CD4-positive, CD25-positive, alpha-beta regulatory T cell (primary cell): ENCODE measurements around the gene KCNQ1. TPM values are rescaled to one million over a fixed set of nuclear protein-coding genes. Genes with fewer than 3 reads are reported as not detected.
A peak's percentile ranks its signal among the peaks of the same experiment; 100 is the strongest.

Source experiments
- ATAC-seq, 2 donors: fragments of 150-1000 bp; cut with Tn5 transposase; one replicate each; pipeline ENCODE4 v1.10.0; 2021; ENCODE audit warnings: low read depth in 2 of 2, moderate number of reproducible peaks in 2 of 2, moderate library complexity in 1 of 2
- DNase-seq, 3 donors: peaks; one replicate each; pipeline versions ENCODE4 v3.0.0 to v3.0.0-alpha.2; 2012 to 2022; ENCODE audit warnings: mixed read lengths in 1 of 3
- H3K27ac ChIP-seq: one replicate; pipeline ENCODE4 v1.7.0; 2013; ENCODE audit warnings: mild to moderate bottlenecking, low read length; ENCODE audit not compliant: insufficient read depth, poor library complexity, severe bottlenecking
- H3K27me3 ChIP-seq: one replicate; pipeline ENCODE4 v1.7.0; 2013; ENCODE audit warnings: low read length; ENCODE audit not compliant: control insufficient read depth, insufficient read depth
- H3K36me3 ChIP-seq: one replicate; pipeline ENCODE4 v1.7.0; 2013; ENCODE audit warnings: mild to moderate bottlenecking, low read length, moderate library complexity; ENCODE audit not compliant: control insufficient read depth, insufficient read depth
- H3K4me1 ChIP-seq: 2 replicates; pipeline ENCODE4 v1.7.0; 2013; ENCODE audit warnings: mild to moderate bottlenecking, low read length; ENCODE audit not compliant: insufficient read depth, control insufficient read depth, poor library complexity, severe bottlenecking
- H3K4me3 ChIP-seq: one replicate; pipeline ENCODE4 v1.7.0; 2013; ENCODE audit warnings: low read depth, mild to moderate bottlenecking, low read length, moderate library complexity
- H3K9me3 ChIP-seq, 2 experiments: 1 replicate in 1 of 2; 2 replicates in 1 of 2; pipeline ENCODE4 v1.7.0; 2013; ENCODE audit warnings: low read length in 2 of 2, mild to moderate bottlenecking in 1 of 2, moderate library complexity in 1 of 2; ENCODE audit not compliant: control insufficient read depth in 2 of 2
- H3K27ac Mint-ChIP-seq, 3 donors: one replicate each; pipeline ENCODE4 v1.8.0; 2020 to 2022; ENCODE audit warnings: mild to moderate bottlenecking in 3 of 3, mixed read lengths in 3 of 3, moderate library complexity in 2 of 3
- H3K27me3 Mint-ChIP-seq: one replicate; pipeline ENCODE4 v1.8.0; 2022; ENCODE audit warnings: mild to moderate bottlenecking, mixed read lengths
- H3K36me3 Mint-ChIP-seq: one replicate; pipeline ENCODE4 v1.8.0; 2020; ENCODE audit warnings: mixed read lengths
- H3K4me1 Mint-ChIP-seq, 4 donors: one replicate each; pipeline ENCODE4 v1.8.0; 2020 to 2022; ENCODE audit warnings: mixed read lengths in 4 of 4, mild to moderate bottlenecking in 1 of 4
- H3K4me3 Mint-ChIP-seq, 4 donors: one replicate each; pipeline ENCODE4 v1.8.0; 2020 to 2022; ENCODE audit warnings: mild to moderate bottlenecking in 4 of 4, mixed read lengths in 4 of 4, moderate library complexity in 3 of 4
- H3K9me3 Mint-ChIP-seq, 7 donors: one replicate each; pipeline ENCODE4 v1.8.0; 2020 to 2022; ENCODE audit warnings: mixed read lengths in 7 of 7, mild to moderate bottlenecking in 3 of 7, moderate library complexity in 2 of 7
- polyA plus RNA-seq, 4 donors: library from polyadenylated mRNA; unstranded; fragments of 300-500 nt; fragmentation: Illumina TruSeq; gene quantifications; one replicate each; pipeline ENCODE4 v1.2.3, GENCODE V29; 2021
- total RNA-seq: library from RNA; stranded (reverse); gene quantifications from one replicate; pipeline ENCODE4 v1.2.3, GENCODE V29; 2022

Gene KCNQ1
- total and polyA plus RNA-seq, 5 donors from 2014 or later, result 5.5 to 13.4 (median 6.8) TPM

DNA sequence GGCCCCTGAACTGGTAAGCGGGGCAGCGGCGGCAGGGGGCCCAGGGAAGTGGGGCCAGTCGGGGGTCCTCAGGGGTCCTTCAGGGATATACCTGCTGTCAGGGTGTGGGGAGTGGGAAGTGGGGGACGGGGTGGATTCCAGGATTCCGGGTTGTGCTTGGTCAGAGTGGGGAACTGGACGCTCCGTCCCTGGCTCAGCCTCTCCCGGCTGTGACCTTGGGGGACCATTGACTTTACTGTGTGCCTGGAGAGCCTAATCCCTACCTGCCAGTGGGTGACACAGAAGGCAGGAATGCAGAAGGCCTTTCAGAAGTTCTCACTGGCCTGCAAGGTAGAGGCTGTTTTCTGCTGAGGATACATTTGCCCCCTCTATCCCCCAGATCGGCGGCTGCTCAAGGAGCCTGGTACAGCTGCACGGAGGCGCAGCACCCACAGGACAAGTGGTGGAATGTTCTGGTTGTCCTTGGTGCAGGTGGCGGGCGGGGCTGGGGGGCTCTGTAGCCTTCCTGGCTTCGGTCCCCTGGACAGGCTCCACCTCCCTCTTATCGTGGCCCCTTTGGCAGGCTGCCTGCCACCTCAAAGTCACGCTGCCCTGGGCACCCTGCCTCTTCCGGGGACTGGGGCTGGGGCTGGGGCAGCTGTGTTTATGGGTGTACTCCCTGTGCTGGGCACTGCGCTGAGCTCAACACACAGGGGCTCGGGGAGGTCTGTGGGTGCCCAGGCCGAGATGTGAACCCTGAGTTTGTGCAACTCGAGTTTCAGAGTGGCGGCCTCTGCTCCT lies 18.4 kb downstream of the KCNQ1 start:
- Mint-ChIP-seq H3K4me1 (peaks cover 0 to 70% (median 16%) of the 10 kb centered on the region in 4 donors), H3K9me3 (no peaks in the 10 kb centered on the region), H3K27ac (peak overlapping the region in 1 of 3 donors; percentile 59), H3K36me3 (no peaks in the 10 kb centered on the region), H3K27me3 (no peaks in the 10 kb centered on the region), H3K4me3 (peak overlapping the region in 1 of 4 donors; percentile 68)
- H3K27me3 ChIP-seq, result no peaks in the 10 kb centered on the region
- no peaks in the 10 kb centered on the region for H3K9me3 ChIP-seq
- H3K36me3 ChIP-seq, result no peaks in the 10 kb centered on the region
- no peak overlapping the region for H3K4me3 ChIP-seq
- ATAC-seq (no peak), DNase-seq (no peak)
- peaks cover 29% of the 10 kb centered on the region for H3K4me1 ChIP-seq
- no peak overlapping the region for H3K27ac ChIP-seq

DNA sequence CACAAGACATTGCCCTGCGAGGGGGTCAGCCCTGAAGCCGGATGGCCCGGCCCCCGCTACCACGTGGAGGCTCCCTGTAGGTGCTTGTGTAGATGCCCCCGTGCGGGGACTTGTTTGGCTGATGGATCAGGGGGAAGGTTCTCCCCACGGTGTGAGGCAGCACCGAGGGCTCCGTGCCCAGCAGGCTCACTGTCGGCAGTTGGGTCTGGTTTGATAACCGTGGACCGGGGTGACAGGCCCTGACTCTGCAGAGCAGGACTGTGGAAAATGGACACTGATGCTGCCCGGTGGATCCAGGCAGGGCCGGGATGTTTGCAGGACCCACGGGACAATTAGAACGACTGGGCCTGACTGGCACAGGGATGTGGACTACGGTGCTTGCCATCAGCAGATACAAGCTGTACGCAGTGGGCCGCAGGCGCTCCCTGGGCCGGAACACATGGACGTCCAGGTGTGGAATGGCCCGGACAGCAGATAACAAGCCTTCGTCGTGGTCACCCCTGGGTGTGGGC lies 19.0 kb downstream of the KCNQ1 start:
- Histone ChIP-seq H3K9me3 (no peaks in the 10 kb centered on the region), H3K4me3 (no peak overlapping the region), H3K36me3 (no peaks in the 10 kb centered on the region), H3K27me3 (no peaks in the 10 kb centered on the region), H3K27ac (no peak overlapping the region), H3K4me1 (peaks cover 29% of the 10 kb centered on the region)
- Mint-ChIP-seq H3K4me3 (no peak overlapping the region), H3K27ac (peak overlapping the region in 1 of 3 donors; percentile 7), H3K36me3 (no peaks in the 10 kb centered on the region), H3K4me1 (peaks cover 0 to 69% (median 15%) of the 10 kb centered on the region in 4 donors), H3K27me3 (no peaks in the 10 kb centered on the region), H3K9me3 (no peaks in the 10 kb centered on the region)
- ATAC-seq (no peak), DNase-seq (no peak)

DNA sequence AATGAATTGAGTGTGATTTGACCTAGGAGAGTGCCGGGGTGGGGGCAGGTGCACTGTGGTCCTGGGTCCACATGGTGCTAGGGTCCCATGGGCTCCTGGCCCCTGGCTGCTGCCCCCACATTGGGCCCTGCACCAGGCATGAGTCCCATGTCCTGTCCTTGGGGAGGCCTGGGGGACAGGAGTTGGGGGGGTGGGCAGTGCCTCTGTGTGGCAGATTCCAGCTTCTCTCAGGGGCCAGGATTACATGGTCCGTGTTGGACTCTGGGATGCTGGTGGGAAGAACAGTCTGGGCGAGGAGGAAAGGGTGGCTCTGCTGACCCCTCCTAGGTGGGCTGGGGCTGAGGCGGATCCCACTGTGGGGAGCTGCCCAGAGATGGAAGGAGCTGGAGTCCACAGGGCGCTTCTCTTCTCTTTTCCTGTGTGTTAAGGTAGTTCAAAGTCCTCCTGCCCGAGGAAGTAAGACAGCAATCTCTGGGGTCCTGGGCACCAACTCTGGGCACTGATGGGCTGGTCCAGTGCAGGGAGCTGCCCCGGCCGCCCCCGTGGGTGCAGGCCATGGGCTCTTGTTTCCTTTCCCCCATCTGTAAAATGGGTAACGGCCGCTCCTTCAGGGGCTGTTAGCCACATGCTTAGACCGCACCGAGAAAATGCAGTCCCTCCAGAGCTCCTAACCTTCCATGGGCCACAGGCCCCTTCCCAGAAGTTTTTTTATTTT lies 19.8 kb downstream of the KCNQ1 start:
- no peak for DNase-seq
- H3K36me3 Mint-ChIP-seq, result no peaks in the 10 kb centered on the region
- no peak overlapping the region for H3K4me3 Mint-ChIP-seq
- no peak overlapping the region for H3K27ac ChIP-seq
- H3K4me3 ChIP-seq, result no peak overlapping the region
- peaks cover 29% of the 10 kb centered on the region for H3K4me1 ChIP-seq
- no peaks in the 10 kb centered on the region for H3K9me3 ChIP-seq
- ATAC-seq, result no peak
- peak overlapping the region in 1 of 3 donors; percentile 15 for H3K27ac Mint-ChIP-seq
- no peaks in the 10 kb centered on the region for H3K27me3 Mint-ChIP-seq
- H3K9me3 Mint-ChIP-seq, result no peaks in the 10 kb centered on the region
- no peaks in the 10 kb centered on the region for H3K36me3 ChIP-seq
- no peaks in the 10 kb centered on the region for H3K27me3 ChIP-seq
- peaks cover 0 to 69% (median 19%) of the 10 kb centered on the region in 4 donors for H3K4me1 Mint-ChIP-seq

DNA sequence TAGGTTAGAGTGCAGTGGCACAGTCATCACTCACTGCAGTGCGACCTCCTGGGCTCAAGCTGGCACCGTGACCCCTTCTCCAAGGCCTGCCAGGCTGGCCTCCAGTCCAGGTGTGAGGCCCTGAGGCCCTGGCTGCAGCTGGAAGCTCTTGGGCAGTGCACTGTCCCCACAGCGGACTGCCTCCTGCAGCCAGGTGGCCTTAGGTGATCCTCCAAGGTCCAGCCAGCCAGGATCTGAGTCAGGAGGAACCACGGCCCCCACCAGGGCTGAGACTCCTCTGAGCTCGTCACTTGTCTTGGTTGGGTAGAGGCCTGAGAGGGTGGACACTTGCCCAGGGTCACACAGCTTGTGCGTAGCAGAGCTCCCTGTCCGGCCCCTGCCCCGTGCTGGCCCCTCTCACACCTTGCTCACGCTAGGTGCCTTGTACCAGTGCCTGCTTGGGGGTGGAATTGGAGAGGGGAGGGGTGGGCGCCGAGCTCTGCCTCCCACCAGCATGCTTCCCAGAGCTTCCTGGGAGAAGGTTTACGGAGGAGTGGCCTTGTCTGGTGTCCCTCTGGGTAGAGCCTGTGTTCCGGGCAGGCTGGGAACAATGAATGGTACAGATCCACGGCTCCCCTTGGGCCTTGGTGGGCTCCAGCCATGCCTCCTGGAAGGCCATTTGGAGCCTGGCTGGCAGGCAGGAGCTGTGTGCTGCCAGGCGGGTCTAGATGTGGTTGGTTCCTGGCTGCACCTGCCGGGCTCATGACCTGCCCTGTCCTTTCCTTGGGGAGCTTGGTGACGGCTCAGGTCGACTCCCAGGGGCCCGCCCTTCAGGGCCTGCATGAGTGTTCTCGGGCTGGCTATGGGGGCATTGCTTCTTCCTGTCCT lies 20.6 kb downstream of the KCNQ1 start:
- ATAC-seq, result no peak
- Histone ChIP-seq H3K36me3 (no peaks in the 10 kb centered on the region), H3K4me1 (peaks cover 29% of the 10 kb centered on the region), H3K4me3 (no peak overlapping the region), H3K27me3 (no peaks in the 10 kb centered on the region), H3K27ac (no peak overlapping the region), H3K9me3 (no peaks in the 10 kb centered on the region)
- DNase-seq, result no peak
- Mint-ChIP-seq H3K27me3 (no peaks in the 10 kb centered on the region), H3K36me3 (no peaks in the 10 kb centered on the region), H3K4me3 (no peak overlapping the region), H3K4me1 (peaks cover 0 to 69% (median 19%) of the 10 kb centered on the region in 4 donors), H3K27ac (no peak overlapping the region), H3K9me3 (no peaks in the 10 kb centered on the region)

DNA sequence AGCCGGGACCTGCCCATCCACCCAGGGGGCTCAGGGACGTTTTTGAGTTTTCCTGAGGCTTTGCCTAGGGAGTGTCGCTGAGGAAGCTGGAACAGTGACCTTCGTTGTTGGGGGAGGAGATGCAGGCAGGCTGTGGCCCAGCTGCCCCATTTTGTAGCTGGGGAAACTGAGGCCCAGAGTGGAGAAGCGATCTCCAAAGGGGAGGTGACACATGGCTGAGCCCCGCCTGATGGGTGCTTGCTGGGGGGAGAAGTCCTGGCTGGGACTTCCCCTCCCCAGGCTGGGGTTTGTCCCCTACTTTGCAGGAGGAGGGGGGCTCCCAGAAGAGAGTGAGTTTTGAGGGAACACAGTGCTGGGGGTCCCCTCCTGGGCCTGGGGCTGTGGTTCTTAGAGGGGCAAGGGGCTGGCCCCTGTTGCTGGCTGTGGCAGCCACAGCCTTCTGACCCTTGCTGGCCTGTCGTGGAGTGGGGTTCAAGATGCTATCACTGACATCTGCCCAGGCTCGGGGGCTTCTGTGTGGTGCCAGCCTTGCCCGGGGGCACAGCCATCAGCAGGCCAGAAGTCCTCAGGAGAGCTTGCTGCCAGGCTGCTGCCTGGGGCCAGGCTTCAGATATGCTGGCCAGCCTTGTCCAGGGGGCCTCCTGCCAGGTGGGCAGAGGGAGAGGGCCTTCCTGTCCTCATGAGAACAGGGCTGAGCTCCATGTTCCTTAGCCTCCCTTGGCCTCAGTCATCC lies 21.4 kb downstream of the KCNQ1 start:
- H3K27ac Mint-ChIP-seq, result peak overlapping the region in 2 of 3 donors; percentile 31 to 48
- Histone ChIP-seq H3K4me1 (peaks cover 29% of the 10 kb centered on the region), H3K27ac (no peak overlapping the region), H3K36me3 (no peaks in the 10 kb centered on the region), H3K4me3 (no peak overlapping the region), H3K9me3 (no peaks in the 10 kb centered on the region), H3K27me3 (no peaks in the 10 kb centered on the region)
- peaks cover 0 to 63% (median 15%) of the 10 kb centered on the region in 4 donors for H3K4me1 Mint-ChIP-seq
- H3K36me3 Mint-ChIP-seq, result no peaks in the 10 kb centered on the region
- no peaks in the 10 kb centered on the region for H3K27me3 Mint-ChIP-seq
- no peaks in the 10 kb centered on the region for H3K9me3 Mint-ChIP-seq
- DNase-seq, result no peak
- peak overlapping the region in 3 of 4 donors; percentile 38 to 79 (median 74) for H3K4me3 Mint-ChIP-seq
- ATAC-seq, result no peak

DNA sequence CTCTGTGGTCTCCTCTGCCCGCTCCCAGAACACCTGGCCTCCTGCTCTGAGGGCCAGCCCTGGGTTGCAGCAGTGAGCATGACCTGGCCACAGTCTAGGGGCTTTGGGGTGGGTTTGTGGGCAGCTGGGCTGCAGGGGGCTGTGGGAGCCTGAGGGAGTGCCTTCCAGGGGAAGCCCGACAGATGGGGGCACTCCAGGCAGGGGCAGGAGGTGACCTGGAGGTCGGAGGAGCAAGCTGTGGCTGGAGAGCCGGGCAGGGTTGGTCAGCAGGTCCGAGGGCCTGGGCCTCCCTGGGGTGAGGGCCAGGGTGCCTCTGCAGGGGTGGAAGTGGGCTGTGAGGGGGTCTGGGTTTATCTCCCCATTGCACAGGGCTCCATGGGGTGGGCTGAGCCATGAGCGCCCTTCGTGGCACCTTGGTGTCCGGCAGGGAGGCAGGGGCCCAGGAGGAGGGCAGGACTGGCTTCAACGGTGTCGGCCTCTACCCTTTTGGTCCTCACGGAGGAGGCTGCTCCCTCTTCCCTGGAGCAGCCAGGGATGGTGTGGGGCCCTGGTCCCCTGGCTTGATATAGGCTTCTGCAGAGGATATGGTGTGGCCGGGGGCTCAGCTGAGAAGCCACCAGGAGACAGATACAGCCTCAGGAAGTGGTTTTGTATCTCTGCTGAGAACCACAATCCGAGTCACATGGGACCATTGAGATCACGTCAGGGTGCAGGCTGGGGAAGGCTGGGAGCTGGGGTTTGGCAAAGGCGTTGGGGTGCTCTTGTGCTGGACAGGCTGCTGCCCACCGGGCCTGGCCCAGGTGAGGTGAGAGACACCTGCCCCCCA lies 22.3 kb downstream of the KCNQ1 start:
- Mint-ChIP-seq H3K27me3 (no peaks in the 10 kb centered on the region), H3K27ac (peak overlapping the region; percentile 38 to 92 (median 41)), H3K4me3 (peak overlapping the region; percentile 38 to 79 (median 76)), H3K9me3 (no peaks in the 10 kb centered on the region), H3K4me1 (peaks cover 0 to 67% (median 18%) of the 10 kb centered on the region in 4 donors), H3K36me3 (no peaks in the 10 kb centered on the region)
- Histone ChIP-seq H3K9me3 (no peaks in the 10 kb centered on the region), H3K27me3 (no peaks in the 10 kb centered on the region), H3K36me3 (no peaks in the 10 kb centered on the region), H3K27ac (no peak overlapping the region), H3K4me1 (peaks cover 29% of the 10 kb centered on the region), H3K4me3 (no peak overlapping the region)
- ATAC-seq (peak; percentile 98), DNase-seq (peak in 2 of 3 donors; percentile 73 to 86)
